GM21528 (cell line): ENCODE data around the gene NTNG1.
"Not testable (repeated sequence)": the region's sequence is repeated elsewhere in the genome, so short reads cannot be mapped to it uniquely, and the experiment has no call there.

ENCODE experiments used
- ATAC-seq: cut with Tn5 transposase; IDR thresholded peaks from one replicate; pipeline ENCODE4 v1.9.1; 2021; ENCODE audit warnings: mild to moderate bottlenecking, moderate library complexity; ENCODE audit not compliant: unreplicated experiment, low FRiP score

Gene NTNG1

DNA sequence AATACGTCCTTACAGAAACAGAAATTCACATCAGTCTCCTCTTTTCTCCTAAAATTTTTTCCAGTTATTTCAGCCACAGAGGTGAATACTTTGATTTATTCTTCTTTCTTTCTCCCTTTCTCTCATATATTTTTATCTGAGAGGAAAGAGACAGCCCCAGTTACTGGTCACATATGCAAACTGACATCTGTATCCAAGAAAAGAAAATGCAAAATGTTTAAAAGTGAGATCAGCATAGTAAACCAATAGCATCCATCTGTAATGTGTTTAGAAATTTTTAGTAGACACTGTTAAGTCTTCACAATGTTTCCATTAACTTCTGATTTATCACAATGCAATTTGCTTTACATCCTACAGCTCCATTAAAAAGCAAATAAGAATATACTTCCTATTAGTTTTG lies 53.5 kb downstream of the NTNG1 start:
- ATAC-seq: no peak

DNA sequence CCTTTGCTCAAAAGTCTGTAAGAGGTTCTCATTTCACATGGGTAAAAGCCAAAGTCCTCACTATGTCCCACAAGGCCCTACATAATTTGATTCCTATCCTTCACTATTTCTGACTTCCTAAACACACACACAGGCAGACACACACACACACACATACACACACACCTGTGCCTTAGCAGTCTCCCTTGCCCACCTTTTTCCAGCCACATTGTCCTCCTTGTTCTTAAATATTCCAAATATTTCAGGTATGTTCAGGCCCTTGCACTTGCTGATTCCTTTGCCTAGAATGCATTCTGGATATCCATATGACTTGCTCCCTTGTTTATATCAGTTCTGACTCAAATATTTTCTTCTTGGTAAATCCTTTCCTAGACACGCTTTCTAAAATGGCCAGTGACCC lies 54.6 kb downstream of the NTNG1 start:
- no peak for ATAC-seq

DNA sequence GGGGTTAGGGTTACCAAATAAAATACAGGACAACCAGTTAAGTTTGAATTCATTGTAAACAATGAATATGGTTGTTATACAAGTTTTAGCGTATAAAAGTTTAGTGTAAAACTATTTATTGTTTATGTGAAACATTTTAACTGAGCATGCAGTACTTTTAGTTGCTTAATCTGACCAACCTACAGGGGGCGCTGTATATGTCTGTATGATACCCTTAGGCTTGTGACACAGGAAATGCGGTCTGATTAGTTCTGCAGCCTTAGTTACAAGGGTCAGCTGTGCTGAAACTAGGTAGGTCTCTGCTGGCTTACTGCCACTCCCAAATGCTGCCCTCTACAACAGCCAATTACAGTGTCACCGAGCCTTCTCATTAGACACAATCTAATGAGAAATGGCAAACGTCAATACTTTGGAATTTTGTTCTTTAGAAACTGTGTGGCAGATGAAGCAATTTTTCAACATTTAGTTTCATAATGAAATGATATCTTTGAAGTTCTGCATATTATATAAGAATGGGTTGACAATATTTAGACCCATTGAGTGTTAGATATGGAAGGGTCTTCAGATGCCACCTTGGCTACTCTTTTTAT lies 56.2 kb downstream of the NTNG1 start:
- ATAC-seq: peak; percentile 97

DNA sequence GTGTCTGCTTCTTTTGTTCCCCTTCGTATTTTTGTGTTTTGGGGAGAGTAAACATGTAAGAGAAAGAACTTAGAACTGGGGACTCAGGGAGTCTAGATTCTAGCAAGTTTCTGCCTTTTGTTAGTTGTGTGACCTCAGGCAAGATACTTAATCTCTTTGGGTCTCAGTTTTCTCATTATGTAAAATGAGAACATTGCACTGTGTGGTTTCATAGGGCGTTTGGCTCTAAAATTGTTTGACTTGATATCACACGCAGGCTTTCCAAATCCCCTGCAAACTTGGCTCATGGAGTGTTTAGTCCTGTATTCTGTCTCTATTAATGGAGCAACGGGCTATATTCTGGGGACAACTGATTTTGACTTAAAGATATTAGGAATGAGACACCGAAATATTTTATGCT lies 57.7 kb downstream of the NTNG1 start:
- ATAC-seq: no peak

DNA sequence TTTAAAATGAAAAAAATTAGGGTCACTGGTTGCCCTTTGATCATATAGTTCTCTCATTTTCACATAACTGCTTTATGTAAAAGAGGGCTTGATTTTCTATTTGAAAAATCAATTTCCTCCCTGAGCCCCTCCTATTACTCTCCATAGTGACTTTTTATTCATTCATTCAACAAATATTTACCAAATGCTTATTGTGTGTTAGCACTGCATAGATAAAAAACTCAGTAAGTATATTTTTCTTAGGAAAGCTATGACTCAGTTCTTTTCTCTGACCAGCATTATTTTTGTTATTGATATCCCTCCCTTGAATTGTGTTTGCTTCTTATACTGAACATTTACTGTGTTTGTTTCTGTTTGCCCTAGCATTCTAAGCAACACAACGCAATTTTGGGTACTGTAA lies 59.8 kb downstream of the NTNG1 start:
- ATAC-seq: no peak

DNA sequence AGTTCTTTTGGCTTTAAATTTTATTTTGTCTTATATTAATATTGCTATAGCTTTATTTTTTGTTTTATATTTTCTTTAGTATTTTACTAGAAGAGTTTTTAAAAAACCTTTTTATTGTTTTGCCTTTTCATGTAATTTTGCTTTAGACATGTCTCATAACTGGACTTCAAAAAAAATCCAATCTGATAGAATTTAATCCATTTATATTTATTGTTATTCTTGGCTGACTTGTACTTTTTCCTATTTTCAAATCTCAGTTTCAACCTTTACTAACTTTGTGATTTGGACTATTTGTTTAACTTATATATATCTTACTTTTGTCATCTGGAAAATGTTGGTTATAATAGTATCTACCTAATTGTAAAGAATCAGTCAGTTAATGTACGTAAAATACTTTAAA lies 61.2 kb downstream of the NTNG1 start:
- ATAC-seq: no peak

DNA sequence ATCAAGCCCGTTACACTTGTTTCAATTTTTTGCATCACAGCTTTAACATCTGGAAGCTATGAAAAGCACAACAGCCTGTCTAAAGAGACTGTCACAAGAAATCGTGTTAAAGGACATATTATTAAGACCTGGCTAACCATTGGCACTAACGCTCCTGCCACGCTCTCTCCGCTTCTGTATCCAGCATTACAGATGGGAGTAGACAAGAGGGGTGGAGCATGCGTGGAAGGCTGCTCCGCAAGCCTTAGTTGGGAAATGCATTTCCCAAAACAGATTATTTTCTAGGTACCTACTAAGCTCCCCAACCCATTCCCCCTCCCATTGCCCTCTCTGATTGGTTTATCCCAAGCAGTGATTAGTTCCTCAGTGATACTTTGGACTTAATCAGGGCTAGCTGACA lies 72.4 kb downstream of the NTNG1 start:
- no peak for ATAC-seq

DNA sequence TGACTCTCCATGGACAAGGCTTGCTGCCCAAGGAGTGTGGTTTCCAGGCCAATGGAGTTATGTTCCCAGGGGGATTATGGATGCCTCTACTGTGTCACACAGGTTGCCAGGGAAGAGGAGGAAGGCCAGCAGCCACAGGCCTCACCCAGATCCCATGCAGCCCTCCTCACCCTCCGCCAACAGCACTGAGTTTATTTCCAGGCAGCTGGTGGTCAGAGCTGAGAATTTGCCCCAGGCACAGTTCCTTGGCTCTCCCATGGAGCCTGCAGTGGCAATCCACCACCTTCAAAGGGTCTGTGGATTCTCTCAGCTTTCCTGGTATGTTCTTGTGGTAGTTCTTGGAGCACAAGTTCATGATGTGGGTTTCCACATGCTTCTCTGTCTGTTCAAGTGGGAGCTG lies 79.2 kb downstream of the NTNG1 start:
- no peak for ATAC-seq

DNA sequence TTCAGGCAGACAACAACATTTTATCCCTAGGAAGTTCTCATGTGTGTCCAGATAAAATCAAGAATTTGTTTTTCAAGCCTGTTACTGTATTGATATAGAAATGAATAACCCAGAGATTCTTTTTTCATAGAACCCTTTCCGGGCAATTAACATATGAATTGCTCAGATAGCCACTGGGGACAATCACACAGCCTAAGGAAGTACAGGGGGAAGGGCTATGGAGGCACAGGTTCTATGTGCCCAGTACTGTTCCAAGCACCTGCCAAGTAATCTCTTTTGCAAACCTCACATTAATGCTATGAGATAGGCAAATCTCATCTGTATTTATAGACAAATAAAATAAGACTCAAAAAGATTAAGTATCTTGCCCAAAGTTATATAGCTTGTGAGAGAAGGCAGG lies 84.9 kb downstream of the NTNG1 start:
- no peak for ATAC-seq

DNA sequence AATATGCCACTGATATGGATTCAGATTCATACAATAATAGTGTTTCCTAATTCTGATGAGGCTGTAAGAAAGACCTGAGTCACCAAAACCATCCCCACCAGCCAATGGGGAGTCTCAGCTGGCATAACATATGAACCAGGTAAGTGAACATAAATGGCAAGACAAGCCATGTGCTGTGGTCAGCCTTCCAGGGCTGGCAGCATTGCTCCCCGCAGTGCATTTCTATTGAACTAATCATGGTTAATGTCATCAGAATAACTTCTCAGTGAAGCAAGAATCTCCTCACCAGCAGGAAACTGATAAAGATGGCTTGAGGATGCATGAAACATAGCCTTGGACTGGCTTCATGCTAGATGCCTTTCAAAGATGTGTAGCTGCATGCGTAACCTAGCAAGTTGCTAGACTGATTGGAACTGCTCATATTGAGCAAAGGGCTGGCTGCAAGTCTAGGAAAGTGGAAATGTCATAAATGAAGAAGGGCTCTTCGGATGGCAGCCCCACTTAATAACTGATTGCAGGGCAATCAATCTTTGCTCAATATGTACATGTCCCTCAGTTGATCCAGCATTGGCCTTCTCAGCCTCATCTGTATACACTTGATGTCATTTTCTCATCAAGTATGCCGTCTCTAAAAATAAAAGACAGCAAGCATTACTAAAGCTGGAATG lies 88.0 kb downstream of the NTNG1 start:
- no peak for ATAC-seq

DNA sequence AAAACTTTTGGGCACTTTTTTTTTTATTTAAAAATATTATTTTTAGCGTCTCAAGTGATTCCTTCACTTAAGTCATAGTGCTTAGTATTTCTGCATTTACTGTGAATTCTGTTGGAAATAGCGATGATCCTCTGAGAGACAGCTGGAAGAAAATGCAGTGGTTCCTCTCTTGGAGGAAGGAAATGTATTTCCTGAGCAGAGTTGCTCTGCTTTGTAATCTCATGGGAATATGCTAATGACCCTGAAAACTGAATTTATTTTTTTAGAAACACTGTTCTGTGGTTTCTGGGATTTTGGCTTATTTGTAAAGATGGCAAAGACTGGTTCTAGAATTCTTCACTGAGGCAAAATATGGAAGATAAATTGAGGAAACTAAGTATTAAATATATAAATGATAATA lies 88.9 kb downstream of the NTNG1 start:
- ATAC-seq: no peak

DNA sequence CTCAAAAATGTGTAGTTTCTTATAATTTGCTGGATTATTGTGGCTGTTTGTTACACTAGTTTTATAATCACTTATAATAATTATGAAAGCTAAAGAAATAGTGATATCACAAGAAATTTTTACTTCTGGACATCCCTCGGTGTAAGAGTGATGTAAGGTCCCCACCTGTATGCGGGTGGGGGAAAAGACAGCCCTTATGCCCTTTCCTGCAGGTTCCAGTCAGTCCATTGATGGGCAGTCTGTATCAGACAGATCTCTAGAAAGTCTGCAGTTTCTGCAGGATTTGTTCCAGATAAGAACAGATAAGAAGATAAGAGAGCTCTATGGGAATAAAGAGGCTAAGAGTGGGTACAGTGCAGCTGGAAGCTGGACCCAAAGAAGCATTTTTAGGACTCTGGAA lies 89.3 kb downstream of the NTNG1 start:
- no peak for ATAC-seq

DNA sequence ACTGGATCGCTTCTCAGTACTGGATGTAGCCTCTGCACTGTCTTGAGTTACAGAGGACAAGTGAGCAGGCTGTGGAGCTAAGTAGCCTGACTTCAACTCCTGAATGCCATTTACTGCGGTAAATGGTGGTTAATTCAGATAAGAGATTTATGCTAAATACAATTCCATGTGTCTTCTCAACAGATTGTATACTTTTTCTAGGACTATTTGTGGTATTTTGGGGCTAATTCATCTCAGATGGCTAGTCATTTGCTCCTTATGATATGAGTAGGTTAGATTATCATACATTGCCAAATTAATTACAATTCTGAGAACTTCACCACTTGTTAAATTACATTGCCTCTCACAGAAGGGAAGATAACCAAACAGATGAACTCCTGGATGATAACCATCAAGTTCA lies 90.5 kb downstream of the NTNG1 start:
- no peak for ATAC-seq

DNA sequence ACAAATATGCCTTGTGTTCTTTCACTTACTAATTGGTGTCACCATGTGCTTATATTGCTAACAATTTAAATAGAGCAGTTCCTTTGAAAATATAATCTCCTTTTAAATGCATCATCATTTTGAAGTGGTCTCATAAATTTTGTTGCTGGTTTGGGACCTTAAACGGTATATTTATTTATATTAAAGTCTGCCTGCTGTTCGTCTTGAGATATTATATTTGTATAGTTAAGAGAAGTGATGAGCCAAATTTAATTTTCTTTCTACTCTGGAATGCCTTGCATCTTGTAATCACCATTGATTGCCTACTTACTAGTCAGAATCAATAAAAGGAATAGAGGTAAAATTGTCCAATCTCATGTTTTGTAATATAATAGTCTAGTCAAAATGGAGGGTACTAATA lies 91.6 kb downstream of the NTNG1 start:
- ATAC-seq: no peak

DNA sequence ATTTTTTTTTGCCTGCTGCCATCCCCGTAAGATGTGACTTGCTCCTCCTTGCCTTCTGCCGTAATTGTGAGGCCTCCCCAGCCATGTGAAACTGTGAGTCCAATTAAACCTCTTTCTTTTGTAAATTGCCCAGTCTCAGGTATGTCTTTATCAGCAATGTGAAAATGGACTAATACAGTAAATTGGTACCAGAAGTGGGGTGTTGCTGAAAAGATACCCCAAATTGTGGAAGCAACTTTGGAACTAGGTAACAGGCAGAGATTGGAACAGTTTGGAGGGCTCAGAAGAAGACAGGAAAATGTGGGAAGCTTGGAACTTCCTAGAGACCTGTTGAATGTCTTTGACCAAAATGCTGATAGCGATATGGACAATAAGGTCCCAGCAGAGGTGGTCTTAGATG lies 95.9 kb downstream of the NTNG1 start:
- not testable (repeated sequence) for ATAC-seq

DNA sequence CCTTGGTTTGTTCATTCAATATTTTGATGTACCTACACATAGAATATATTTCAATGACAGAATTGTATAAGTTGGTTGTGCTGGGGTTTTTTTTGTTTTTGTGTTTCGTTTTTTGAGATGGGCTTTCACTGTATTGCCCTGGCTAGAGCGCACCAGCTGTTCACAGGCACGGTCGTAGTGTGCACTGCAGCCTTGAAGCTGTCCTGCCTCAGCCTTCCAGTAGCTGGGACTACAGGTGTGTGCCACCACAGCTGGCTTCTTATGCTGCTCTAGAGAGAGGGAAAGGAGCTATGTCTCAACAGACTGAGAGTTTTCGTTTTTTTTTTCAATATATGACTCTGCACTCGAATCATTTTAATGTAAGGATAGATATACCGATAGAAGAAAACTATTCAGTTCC lies 102.6 kb downstream of the NTNG1 start:
- no peak for ATAC-seq

DNA sequence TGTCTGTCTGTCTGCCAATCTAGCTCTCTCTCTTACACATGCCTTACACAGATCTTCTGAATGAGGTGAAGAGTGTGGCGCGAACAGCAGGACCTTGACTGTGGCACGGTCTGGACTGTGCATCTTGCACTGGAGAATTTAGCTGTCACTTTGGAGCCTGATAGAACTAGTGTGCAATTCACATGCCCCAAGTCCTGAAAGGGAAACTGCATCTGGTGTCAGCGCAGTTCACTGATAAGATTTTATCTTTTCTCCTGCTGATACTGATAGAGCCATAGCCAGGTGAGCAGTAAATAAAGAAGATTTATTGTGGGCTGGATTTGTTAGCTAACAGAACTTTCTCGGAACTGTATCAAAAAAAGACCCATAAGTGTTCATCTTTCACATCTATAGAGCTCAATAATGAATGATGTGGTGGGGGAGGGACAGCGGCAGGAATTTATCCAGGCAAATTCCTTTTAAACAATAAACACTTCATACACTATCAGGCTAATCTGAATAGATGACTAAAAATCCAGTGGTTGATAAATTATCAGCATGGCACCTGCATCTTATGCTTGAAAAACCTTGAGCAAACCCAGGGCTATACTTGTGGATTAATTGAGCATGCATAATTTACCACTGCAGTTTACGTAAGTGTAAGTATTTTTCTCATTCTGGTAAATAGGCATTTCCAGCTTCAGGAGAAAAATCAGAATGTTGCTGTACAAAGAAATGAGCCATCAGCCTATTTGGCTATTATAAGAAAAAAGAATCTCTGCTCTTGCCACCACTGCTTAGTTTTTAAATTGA lies 104.1 kb downstream of the NTNG1 start:
- no peak for ATAC-seq

DNA sequence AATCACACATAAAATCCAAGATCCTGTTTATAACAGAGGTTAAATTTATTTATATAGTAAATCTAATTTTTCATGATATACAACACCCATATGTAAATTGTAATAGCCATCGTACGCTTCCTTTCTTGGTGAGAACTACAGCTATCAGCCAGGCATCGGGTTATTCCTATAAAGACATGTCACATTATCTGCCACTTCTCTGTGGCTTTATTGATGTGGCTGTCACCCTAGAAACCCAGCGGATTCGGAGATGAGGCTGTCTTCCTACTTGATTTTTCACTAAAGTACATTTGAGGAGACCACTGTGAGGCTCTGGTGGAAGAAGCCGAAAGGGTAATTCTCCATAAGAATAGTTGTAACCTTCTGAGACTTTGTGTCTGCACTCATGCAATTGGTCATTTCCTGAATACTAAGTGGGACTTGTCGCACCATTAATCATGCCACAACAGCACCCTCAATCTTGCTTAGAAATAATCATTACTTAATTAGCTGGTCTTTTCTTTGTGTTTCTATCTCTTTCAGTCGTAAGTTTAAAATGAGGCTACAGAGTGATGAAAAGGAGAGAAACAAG lies 106.0 kb downstream of the NTNG1 start:
- ATAC-seq: peak; percentile 68

DNA sequence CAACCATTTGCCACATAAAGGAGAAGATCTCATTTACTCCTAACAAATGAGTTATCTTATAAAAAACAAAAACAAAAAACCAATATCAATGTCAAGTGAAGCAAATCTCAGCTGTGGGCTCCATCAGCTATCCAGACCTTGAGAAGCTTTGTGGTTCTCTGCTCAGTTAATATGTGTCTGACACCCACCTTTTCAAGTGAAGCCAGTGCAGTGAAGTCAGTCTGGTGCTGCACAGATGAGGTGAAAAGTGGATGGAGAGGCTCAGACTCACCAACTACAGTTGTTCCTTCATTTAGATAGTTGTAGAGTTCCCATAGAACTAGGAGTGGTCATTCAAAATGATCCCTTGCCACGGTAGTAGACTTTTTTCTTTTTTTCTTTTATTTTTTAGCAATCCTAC lies 106.8 kb downstream of the NTNG1 start:
- no peak for ATAC-seq

DNA sequence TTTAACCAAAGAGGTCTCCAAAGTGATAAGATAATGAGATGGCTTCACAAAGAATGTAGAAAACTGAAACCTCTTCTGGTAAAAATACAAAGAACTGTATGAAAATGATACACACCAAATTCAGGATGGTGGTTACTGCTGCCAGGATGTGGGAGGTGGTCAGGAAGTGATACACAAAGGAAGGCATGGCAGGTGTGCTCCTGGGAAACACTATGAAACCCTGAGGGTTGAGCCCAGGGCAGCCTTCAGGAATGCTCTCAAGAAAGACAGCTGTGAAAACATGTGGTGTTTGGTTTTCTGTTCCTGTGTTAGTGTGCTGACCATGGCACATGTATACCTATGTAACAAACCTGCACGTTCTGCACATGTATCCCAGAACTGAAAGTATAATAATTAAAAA lies 109.3 kb downstream of the NTNG1 start:
- ATAC-seq: peak; percentile 43

DNA sequence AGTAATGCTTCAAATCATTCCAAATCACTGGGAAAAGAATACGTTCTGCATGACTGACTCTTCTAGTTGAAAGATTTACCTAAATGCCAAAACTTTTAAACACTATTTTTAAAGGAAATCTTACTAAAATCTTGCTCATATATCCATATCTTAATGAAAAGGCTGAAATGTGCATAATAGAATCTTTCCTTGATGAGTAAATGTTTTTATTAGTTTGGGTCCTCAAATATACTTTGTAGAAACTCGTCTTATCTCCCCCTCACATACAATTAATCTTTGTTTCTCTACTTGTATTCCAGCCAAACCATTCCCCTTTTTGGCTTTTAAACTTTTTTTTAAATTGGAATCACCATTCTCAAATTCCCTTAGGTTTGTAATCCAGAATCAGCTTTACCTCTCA lies 110.2 kb downstream of the NTNG1 start:
- no peak for ATAC-seq

DNA sequence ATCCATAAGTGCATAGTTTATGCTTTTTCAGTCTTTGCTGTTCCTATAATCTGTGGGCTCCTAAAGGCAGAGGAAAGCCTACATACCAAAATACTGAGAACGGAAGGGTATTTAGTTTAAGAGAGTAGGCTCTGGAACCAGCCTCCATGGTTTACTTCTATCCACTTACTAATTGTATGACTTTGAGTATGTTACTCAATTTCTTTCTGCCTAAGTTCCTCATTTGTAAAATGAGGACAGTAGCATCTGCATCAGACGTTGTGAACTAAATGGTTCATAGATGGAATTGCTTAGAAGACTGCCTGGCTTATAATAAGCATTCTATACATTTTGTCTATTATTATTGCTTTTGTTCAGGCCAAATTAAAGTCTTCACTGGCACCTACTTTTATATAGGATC lies 111.0 kb downstream of the NTNG1 start:
- no peak for ATAC-seq
